Activated CD8-positive, alpha-beta memory T cell treated with anti-CD3 and anti-CD28 coated beads, Interleukin-2, amount 50 U/mL, for 24 hours (primary cell): ENCODE results near the gene ACOT7.
"Not testable (repeated sequence)": the region's sequence is repeated elsewhere in the genome, so short reads cannot be mapped to it uniquely, and the experiment has no call there.

Experiments used
- DNase-seq: peaks from one replicate; pipeline ENCODE4 v3.0.0-alpha.2; 2020; ENCODE audit errors: extremely low read depth

The ACOT7 gene

GRCh38 chr1:6310116-6310848, 83.3 kb downstream of the ACOT7 start:
- DNase-seq: no peak

DNA sequence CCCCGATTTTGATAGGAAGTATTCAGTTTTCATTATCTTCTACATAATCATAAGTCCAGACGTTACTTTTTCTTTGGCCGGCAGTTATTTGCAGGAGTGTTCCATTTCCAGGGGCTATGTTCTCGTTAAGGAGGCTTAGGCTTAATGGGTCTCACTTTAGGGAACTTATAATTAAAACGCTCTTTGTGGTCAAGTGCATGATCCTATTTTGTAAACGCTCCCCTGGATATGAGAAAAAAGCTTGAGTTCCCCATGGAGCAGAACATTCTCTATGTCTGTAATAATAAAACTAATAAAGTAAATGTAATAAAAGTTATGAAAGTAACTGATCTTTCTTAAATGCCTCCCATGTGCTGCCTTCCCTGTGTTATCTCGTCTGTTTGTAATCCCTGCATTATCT, 84.0 kb downstream of the ACOT7 start:
- DNase-seq: no peak

GRCh38 chr1:6308449-6308848, 85.1 kb downstream of the ACOT7 start:
- DNase-seq: no peak

- not testable (repeated sequence) for DNase-seq
These were observed 85.9 kb downstream of the ACOT7 start for GRCh38 chr1:6307682-6308081.

GRCh38 chr1:6307099-6307498, 86.5 kb downstream of the ACOT7 start:
- no peak for DNase-seq

GRCh38 chr1:6303397-6304012, 90.1 kb downstream of the ACOT7 start:
- no peak for DNase-seq

- DNase-seq: no peak
These were observed 91.0 kb downstream of the ACOT7 start for GRCh38 chr1:6302568-6302967.

- no peak for DNase-seq
These were observed 92.0 kb downstream of the ACOT7 start for GRCh38 chr1:6301526-6301925.

DNA sequence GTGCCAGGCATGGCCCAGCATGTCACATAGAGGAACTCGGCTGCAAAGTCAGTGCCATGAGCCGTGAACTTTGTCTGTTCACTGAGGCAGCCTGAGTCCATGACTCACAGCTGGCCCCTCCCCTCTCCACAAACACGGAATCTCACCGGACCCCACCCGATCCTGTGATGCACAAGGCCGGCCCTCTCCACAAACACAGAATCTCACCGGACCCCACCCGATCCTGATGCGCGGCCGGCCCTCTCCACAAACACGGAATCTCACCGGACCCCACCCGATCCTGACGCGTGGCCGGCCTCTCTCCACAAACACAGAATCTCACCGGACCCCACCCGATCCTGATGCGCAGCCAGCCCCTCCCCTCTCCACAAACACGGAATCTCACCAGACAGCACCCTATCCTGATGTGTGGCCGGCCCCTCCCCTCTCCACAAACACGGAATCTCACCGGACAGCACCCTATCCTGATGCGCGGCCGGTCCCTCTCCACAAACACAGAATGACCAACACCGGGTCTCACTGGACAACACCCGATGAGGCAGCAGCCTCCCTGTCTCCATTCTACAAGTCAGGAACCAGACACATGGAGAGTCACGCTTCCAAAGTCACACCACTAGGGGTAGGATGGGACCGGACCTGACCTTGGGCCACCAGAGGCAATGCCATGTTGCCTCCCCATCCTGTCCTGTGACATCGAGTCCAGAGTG, 93.1 kb downstream of the ACOT7 start:
- DNase-seq: no peak

DNA sequence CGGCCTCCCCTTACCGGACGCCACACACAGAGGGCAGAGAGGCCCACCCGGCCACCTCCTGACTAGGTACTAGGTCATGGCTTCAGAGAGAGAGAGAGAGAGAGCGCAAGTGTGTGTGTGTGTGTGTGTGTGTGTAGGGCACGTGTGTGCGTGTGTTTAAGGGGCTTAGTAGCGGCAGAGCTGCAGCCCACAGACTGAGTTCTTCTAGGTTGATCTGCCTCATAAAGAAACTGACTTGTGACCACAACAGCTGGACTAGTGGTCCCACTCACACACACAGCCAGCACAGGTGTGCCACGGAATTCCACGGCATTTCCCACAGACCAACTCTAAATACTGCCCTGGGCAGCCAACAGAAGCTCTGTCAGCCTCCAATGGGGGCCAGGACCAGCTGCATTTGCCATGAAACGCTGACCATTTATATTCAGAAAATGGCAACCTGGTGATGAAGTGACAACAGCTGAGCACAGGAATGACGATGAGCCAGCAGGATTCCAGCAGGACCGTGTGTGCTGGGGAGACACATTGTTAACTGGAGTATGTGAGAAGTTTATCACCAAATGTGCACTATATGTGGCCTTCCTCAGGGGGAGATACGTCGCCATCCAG, 93.9 kb downstream of the ACOT7 start:
- DNase-seq: no peak

GRCh38 chr1:6298940-6299465, 94.6 kb downstream of the ACOT7 start:
- DNase-seq: no peak

DNA sequence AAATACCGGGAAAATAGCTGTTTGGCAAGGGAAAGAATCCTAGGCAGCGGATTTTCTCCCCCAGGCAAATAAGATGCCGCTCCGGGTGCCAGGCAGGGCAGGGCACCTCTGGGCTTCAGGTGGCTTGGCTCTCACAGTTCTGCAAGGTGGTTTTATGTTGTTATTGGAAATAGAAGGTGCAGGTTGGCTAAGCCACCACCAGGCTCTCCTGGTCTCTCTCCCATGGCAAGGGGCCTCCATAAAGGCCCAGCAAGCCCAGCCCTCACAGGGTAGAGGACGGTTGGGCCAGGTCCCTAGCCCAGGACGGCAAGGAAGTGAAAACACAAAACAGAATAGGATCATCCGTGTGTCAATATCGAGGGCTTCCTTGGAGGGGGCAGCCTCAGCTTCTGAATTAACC, 95.0 kb downstream of the ACOT7 start:
- no peak for DNase-seq

DNA sequence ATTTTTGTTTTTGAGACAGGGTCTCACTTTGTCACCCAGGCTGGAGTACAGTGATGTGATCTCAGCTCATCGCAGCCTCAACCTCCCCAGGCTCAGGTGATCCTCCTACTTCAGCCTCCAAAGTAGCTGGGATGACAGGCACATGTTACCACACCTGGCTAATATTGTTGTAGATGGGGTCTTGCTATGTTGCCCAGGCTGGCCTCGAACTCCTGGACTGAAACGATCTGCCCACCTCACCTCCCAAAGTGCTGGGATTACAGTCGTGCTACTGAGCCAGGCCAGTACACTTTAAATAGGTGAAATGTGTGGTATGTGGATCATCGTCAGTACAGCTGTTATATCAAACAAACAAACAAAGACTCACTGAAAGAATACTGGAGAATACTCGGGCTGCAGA, 97.7 kb downstream of the ACOT7 start:
- DNase-seq: no peak

DNA sequence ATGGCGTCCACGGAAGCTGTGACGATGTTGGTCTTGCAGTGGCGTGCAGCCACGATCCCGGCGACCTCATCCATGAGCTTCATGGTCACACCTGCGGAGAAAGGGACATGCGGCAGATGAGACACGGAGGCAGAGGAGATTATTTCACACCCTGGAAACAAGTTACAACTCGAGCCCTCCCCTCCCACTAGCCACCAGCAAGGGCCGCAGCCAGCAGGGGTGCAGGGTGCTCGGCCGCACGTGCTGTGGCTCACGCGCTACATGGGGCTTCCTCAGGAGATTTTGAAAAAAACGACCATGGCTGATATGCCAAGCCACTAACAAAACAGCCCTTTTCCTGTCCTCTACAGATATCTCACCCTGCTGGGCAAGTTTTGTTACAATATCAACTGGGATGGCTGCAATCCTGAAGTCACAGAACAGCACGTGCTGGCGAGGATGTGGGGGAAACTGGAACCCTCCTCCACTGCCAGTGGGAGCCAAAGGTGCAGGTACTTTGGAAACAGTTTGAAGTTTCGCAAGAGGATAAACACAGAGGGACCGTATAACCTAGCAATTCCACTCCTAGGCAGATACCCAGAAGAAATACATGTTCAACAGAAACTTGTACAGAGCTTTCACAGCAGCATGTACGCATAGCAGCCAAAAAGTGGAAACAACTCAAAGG, 98.5 kb downstream of the ACOT7 start:
- no peak for DNase-seq

GRCh38 chr1:6294080-6294889, 99.3 kb downstream of the ACOT7 start:
- no peak for DNase-seq

- no peak for DNase-seq
These were observed 101.5 kb downstream of the ACOT7 start for GRCh38 chr1:6292102-6292501.

DNA sequence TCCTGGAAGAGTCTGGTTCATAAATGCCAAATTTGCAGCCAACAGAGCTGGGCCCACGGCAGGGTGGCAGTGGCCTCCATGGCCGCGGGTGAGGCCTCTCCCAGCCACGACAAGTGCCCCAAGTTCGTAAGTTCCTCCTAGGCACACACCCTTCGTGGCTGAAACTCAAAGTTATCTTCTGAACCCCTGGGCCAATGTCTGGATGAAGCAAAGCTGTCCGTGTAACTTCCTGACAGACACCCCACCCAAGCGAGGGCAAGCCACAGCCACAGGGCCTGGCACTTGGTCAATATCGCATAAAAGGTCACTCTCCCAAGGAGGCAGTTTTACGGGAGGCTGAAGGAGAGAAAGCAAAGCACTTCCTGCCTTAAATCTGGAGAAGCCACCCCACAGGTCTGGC, 104.9 kb downstream of the ACOT7 start:
- DNase-seq: no peak

- DNase-seq: no peak
These were observed 105.5 kb downstream of the ACOT7 start for GRCh38 chr1:6288026-6288425.

- DNase-seq: no peak
These were observed 106.1 kb downstream of the ACOT7 start for GRCh38 chr1:6287431-6287886.

DNA sequence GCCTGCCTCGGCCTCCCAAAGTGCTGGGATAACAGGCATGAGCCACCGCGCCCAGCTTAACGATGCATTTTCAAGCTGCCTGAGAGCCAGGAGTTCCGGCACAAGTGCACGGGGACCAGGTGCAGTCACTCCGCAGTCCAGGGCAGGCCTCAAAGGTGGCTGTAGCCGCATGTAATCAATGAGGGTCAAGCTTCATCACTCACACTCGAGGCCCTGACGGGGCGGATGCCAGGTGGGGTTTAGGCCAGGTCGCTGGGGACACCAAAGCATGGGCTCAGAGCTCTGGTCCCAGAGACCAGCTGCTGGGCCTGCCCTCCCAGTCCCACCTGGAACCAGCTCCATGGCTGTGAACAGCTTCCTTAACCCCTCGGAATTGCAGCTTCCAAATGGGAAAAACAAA, 106.5 kb downstream of the ACOT7 start:
- no peak for DNase-seq

- DNase-seq: no peak
These were observed 107.3 kb downstream of the ACOT7 start for GRCh38 chr1:6286266-6286665.
